RWPE1 (cell line): ENCODE data around the gene RASSF3.

Experiments
- CTCF ChIA-PET: fragments of 350-600 bp; sonication (Branson Sonifier 250); formaldehyde crosslinking; extraction: SDS; loops from one replicate; lab custom pipeline; 2021; lab: Yijun Ruan, JAX
- POLR2A ChIA-PET: fragments of 400-600 bp; formaldehyde crosslinking; extraction: SDS; loops from one replicate; lab custom pipeline; 2020; ENCODE audit warnings: antibody characterized with exemption; ENCODE audit not compliant: low non-redundant PET; lab: Yijun Ruan, JAX
- DNase-seq: peaks from one replicate; pipeline ENCODE4 v3.0.0; 2012; ENCODE audit warnings: low spot score
- H3K27ac ChIP-seq: fragments of 450-650 bp; 2 replicates; pipeline ENCODE4 v1.5.1; 2017
- CTCF ChIP-seq: fragments of 450-650 bp; conservative IDR thresholded peaks from 2 replicates; pipeline ENCODE4 v1.5.1; 2017; ENCODE audit warnings: low read depth, mild to moderate bottlenecking

The RASSF3 gene

GRCh38 chr12:64610079-64610659 lies at the start of gene RASSF3:
Gene RASSF3, plus strand, starts transcription at chr12:64610495. Its CDS starts 138 bp downstream, at chr12:64610633.
- no peak for TF ChIP-seq CTCF
- DNase-seq, result peak; percentile 66
- CTCF ChIA-PET, result interaction anchor here (0.6 kb wide), 2 partner anchors 14 to 20 kb away, joined by 3 to 4 read pairs; no protein-coding TSS in a partner anchor
- peak within 1 kb of the TSS; percentile 96 for H3K27ac ChIP-seq
- POLR2A ChIA-PET, result interaction anchor here (0.6 kb wide), 1 partner anchor 32 kb away, joined by 3 read pairs; no protein-coding TSS in a partner anchor

- POLR2A ChIA-PET, result no interaction called here
- CTCF ChIA-PET, result interaction anchor here (0.5 to 0.7 kb wide), 3 partner anchors 99 to 745 kb away, joined by 3 to 8 read pairs (median 5); no protein-coding TSS in a partner anchor
Observed at GRCh38 chr12:64561302-64562136, 48.8 kb upstream of the RASSF3 start.

GRCh38 chr12:64566122-64566521 lies 44.2 kb upstream of the RASSF3 start:
- H3K27ac ChIP-seq, result no peak overlapping the region
- no peak for DNase-seq
- no peak for TF ChIP-seq CTCF
- POLR2A ChIA-PET, result no interaction called here
- CTCF ChIA-PET, result no interaction called here

More at GRCh38 chr12:64561302-64562136, 48.8 kb upstream of the RASSF3 start:
- DNase-seq, result no peak
- TF ChIP-seq CTCF, result no peak
- H3K27ac ChIP-seq, result no peak overlapping the region

- ChIA-PET POLR2A (no interaction called here), CTCF (interaction anchor here (1.0 kb wide), 1 partner anchor 16 kb away, joined by 5 read pairs; no protein-coding TSS in a partner anchor)
- no peak for DNase-seq
- TF ChIP-seq CTCF, result no peak
- no peak overlapping the region for H3K27ac ChIP-seq
Observed at GRCh38 chr12:64566831-64567517, 43.3 kb upstream of the RASSF3 start.

GRCh38 chr12:64567570-64567969 lies 42.7 kb upstream of the RASSF3 start:
- TF ChIP-seq CTCF, result no peak
- ChIA-PET POLR2A (no interaction called here), CTCF (interaction anchor here (1.0 to 2.5 kb wide), 2 partner anchors 15 to 18 kb away, joined by 5 to 7 read pairs; no protein-coding TSS in a partner anchor)
- no peak overlapping the region for H3K27ac ChIP-seq
- no peak for DNase-seq

- TF ChIP-seq CTCF, result no peak
- CTCF ChIA-PET, result interaction anchor here (0.6 to 2.5 kb wide), 2 partner anchors 19 to 102 kb away, joined by 3 to 7 read pairs; no protein-coding TSS in a partner anchor
- DNase-seq, result no peak
- POLR2A ChIA-PET, result no interaction called here
- H3K27ac ChIP-seq, result no peak overlapping the region
Observed at GRCh38 chr12:64568298-64568697, 42.0 kb upstream of the RASSF3 start.
